IMR-90 (cell line): Measurements from ENCODE around the gene CD81. TPM values are rescaled to one million over a fixed set of nuclear protein-coding genes. Genes with fewer than 3 reads are reported as not detected.

Experiments used
- ATAC-seq: fragments of 200-7000 bp; cut with Tn5 transposase; 2 replicates; pipeline ENCODE4 v1.9.1; 2020; ENCODE audit warnings: low read depth, mild to moderate bottlenecking, moderate library complexity
- BruUV-seq: library from RNA; stranded (reverse); fragments of 400-500 nt; replicated peaks from 2 replicates; lab custom pipeline; 2021; lab: Mats Ljungman, UMichigan
- CTCF ChIA-PET: fragments of 300-600 bp; formaldehyde crosslinking; extraction: SDS; loops from one replicate; lab custom pipeline; 2021; ENCODE audit warnings: antibody characterized with exemption; lab: Yijun Ruan, JAX
- POLR2A ChIA-PET: fragments of 300-600 bp; sonication (Branson Sonifier 250); formaldehyde crosslinking; loops from one replicate; lab custom pipeline; 2022; ENCODE audit warnings: antibody characterized with exemption; ENCODE audit not compliant: unreplicated experiment; lab: Charles Lee
- DNase-seq: peaks from one replicate; pipeline ENCODE4 v3.0.0; 2013
- H2AFZ ChIP-seq: replicated peaks from 2 replicates; pipeline ENCODE3; 2013; ENCODE audit warnings: low read length, mild to moderate bottlenecking; ENCODE audit not compliant: poor library complexity
- H2AK5ac ChIP-seq: 2 replicates; pipeline ENCODE4 v1.6.1; 2013; ENCODE audit warnings: low read depth, low read length, inconsistent platforms
- H2AK9ac ChIP-seq: replicated peaks from 2 replicates; pipeline ENCODE3; 2013; ENCODE audit warnings: mild to moderate bottlenecking, low read depth, low read length, moderate library complexity; ENCODE audit not compliant: poor library complexity
- H2BK120ac ChIP-seq: 2 replicates; pipeline ENCODE4 v1.6.1; 2013; ENCODE audit warnings: low read depth, low read length, inconsistent platforms
- H2BK15ac ChIP-seq: 3 replicates; pipeline ENCODE4 v1.6.1; 2013; ENCODE audit warnings: low read depth, low read length, inconsistent platforms
- H2BK20ac ChIP-seq: 2 replicates; pipeline ENCODE4 v1.6.1; 2013; ENCODE audit warnings: low read depth, mild to moderate bottlenecking, inconsistent platforms, low read length, moderate library complexity
- H2BK5ac ChIP-seq: 2 replicates; pipeline ENCODE4 v1.6.1; 2013; ENCODE audit warnings: mild to moderate bottlenecking, low read depth, low read length, inconsistent platforms; ENCODE audit not compliant: poor library complexity, severe bottlenecking
- H3K14ac ChIP-seq: replicated peaks from 2 replicates; pipeline ENCODE4 v1.6.1; 2013; ENCODE audit warnings: low read depth, low read length, inconsistent platforms
- H3K18ac ChIP-seq: 2 replicates; pipeline ENCODE4 v1.6.1; 2013; ENCODE audit warnings: low read depth, low read length, control low read depth
- H3K23ac ChIP-seq: 2 replicates; pipeline ENCODE4 v1.6.1; 2013; ENCODE audit warnings: low read depth, low read length, inconsistent platforms
- H3K27ac ChIP-seq: 2 replicates; pipeline ENCODE4 v1.5.1; 2013; ENCODE audit warnings: mild to moderate bottlenecking, control low read depth, low read length; ENCODE audit not compliant: insufficient read depth
- H3K27me3 ChIP-seq: 2 replicates; pipeline ENCODE4 v1.6.1; 2013; ENCODE audit warnings: low read length; ENCODE audit not compliant: control insufficient read depth, insufficient read depth
- H3K36me3 ChIP-seq: 2 replicates; pipeline ENCODE4 v1.6.1; 2013; ENCODE audit warnings: low read length, mixed read lengths; ENCODE audit not compliant: control insufficient read depth, insufficient read depth
- H3K4ac ChIP-seq: 2 replicates; pipeline ENCODE4 v1.6.1; 2013; ENCODE audit warnings: low read depth, low read length, inconsistent platforms
- H3K4me1 ChIP-seq: 2 replicates; pipeline ENCODE4 v1.6.1; 2013; ENCODE audit warnings: low read length, mixed read lengths; ENCODE audit not compliant: control insufficient read depth, insufficient read depth
- H3K4me2 ChIP-seq: 2 replicates; pipeline ENCODE4 v1.6.1; 2013; ENCODE audit warnings: low read depth, mild to moderate bottlenecking, control low read depth, low read length, moderate library complexity
- H3K4me3 ChIP-seq: 2 replicates; pipeline ENCODE4 v1.5.1; 2013; ENCODE audit warnings: low read depth, mild to moderate bottlenecking, control low read depth, low read length, moderate library complexity; ENCODE audit not compliant: insufficient read depth
- H3K56ac ChIP-seq: 2 replicates; pipeline ENCODE4 v1.6.1; 2013; ENCODE audit warnings: low read length, inconsistent platforms; ENCODE audit not compliant: insufficient read depth; ENCODE audit errors: extremely low read depth
- H3K79me1 ChIP-seq, 2 experiments: 2 replicates each; pipeline ENCODE4 v1.6.1; 2013; ENCODE audit warnings: low read length in 2 of 2, inconsistent platforms in 1 of 2, low read depth in 1 of 2
- H3K9ac ChIP-seq: 2 replicates; pipeline ENCODE4 v1.6.1; 2013; ENCODE audit warnings: low read depth, low read length, control low read depth
- H3K9me1 ChIP-seq: 2 replicates; pipeline ENCODE4 v1.6.1; 2013; ENCODE audit warnings: low read length, inconsistent platforms; ENCODE audit not compliant: insufficient read depth
- H3K9me3 ChIP-seq: 2 replicates; pipeline ENCODE4 v1.6.1; 2013; ENCODE audit warnings: low read length; ENCODE audit not compliant: control insufficient read depth, insufficient read depth
- H4K20me1 ChIP-seq: 2 replicates; pipeline ENCODE4 v1.6.1; 2013; ENCODE audit warnings: low read length, inconsistent platforms; ENCODE audit not compliant: insufficient read depth
- H4K5ac ChIP-seq: 2 replicates; pipeline ENCODE4 v1.6.1; 2013; ENCODE audit warnings: mild to moderate bottlenecking, low read depth, low read length, control low read depth
- H4K8ac ChIP-seq, 2 experiments: 2 replicates each; pipeline ENCODE4 v1.6.1; 2013; ENCODE audit warnings: low read depth in 2 of 2, low read length in 2 of 2, control low read depth in 1 of 2, inconsistent platforms in 1 of 2
- H4K91ac ChIP-seq: 2 replicates; pipeline ENCODE4 v1.6.1; 2013; ENCODE audit warnings: low read depth, low read length, inconsistent platforms; ENCODE audit not compliant: insufficient read depth
- BHLHE40 ChIP-seq: fragments of 150-350 bp; IDR thresholded peaks from 2 replicates; pipeline ENCODE4 v1.6.1; 2016; ENCODE audit warnings: mild to moderate bottlenecking, low read depth, low read length
- CEBPB ChIP-seq: IDR thresholded peaks from 2 replicates; pipeline ENCODE4 v1.6.1; 2012; ENCODE audit warnings: low read depth, low read length, improper control_type of control experiment
- CHD1 ChIP-seq: IDR thresholded peaks from 2 replicates; pipeline ENCODE4 v1.6.1; 2012; ENCODE audit warnings: low read depth, low read length, improper control_type of control experiment
- FOS ChIP-seq: fragments of 150-350 bp; IDR thresholded peaks from 2 replicates; pipeline ENCODE4 v1.6.1; 2016; ENCODE audit warnings: low read depth, low read length
- MAFK ChIP-seq: IDR thresholded peaks from 2 replicates; pipeline ENCODE4 v1.6.1; 2012; ENCODE audit warnings: low read depth, low read length, improper control_type of control experiment
- MAZ ChIP-seq: IDR thresholded peaks from 2 replicates; pipeline ENCODE4 v1.6.1; 2012; ENCODE audit warnings: low read depth, mild to moderate bottlenecking, low read length, improper control_type of control experiment, moderate library complexity, borderline replicate concordance
- MXI1 ChIP-seq: IDR thresholded peaks from 2 replicates; pipeline ENCODE4 v1.6.1; 2012; ENCODE audit warnings: low read depth, mild to moderate bottlenecking, low read length, moderate library complexity, borderline replicate concordance
- NFE2L2 ChIP-seq: fragments of 150-350 bp; IDR thresholded peaks from 2 replicates; pipeline ENCODE4 v1.6.1; 2016; ENCODE audit warnings: low read depth, mild to moderate bottlenecking, low read length
- POLR2A ChIP-seq: IDR thresholded peaks from 2 replicates; pipeline ENCODE4 v1.6.1; 2012; ENCODE audit warnings: mild to moderate bottlenecking, low read depth, low read length
- RAD21 ChIP-seq: IDR thresholded peaks from 2 replicates; pipeline ENCODE4 v1.6.1; 2012; ENCODE audit warnings: low read length, improper control_type of control experiment
- RCOR1 ChIP-seq: IDR thresholded peaks from 2 replicates; pipeline ENCODE4 v1.6.1; 2012; ENCODE audit warnings: mild to moderate bottlenecking, low read length, improper control_type of control experiment; ENCODE audit not compliant: insufficient replicate concordance
- RFX5 ChIP-seq: IDR thresholded peaks from 2 replicates; pipeline ENCODE4 v1.8.0; 2012; ENCODE audit warnings: low read depth, mild to moderate bottlenecking, low read length, moderate library complexity
- SMC3 ChIP-seq: fragments of 150-350 bp; IDR thresholded peaks from 2 replicates; pipeline ENCODE4 v1.6.1; 2016; ENCODE audit warnings: low read depth, mild to moderate bottlenecking, antibody characterized with exemption, low read length, moderate library complexity
- WGBS, 2 experiments: methylation state at CpG; one replicate each; pipeline versions ENCODE4 v1.1.5 to v1.1.7; 2013; ENCODE audit warnings: missing lambda C conversion rate in 2 of 2; ENCODE audit not compliant: insufficient read length in 1 of 2; ENCODE audit errors: extremely low coverage in 2 of 2; 5-methylcytosine and 5-hydroxymethylcytosine counted together
- dilution Hi-C: fragments of 300-500 bp; cut with HindIII; formaldehyde crosslinking; loops from one replicate; pipeline ENCODE4 v1.14.3; 2018; ENCODE audit warnings: low sequenced_read_pairs; ENCODE audit not compliant: unreplicated experiment
- in situ Hi-C: fragments of 300-500 bp; cut with MboI; formaldehyde crosslinking; loops from 3 replicates; pipeline ENCODE4 v1.14.3; 2019; ENCODE audit warnings: low sequenced_read_pairs, inconsistent platforms, mixed read lengths
- intact Hi-C: fragments of 100-400 bp; cut with micrococcal nuclease; formaldehyde crosslinking; loops from 2 replicates; pipeline ENCODE4 v1.10.0; 2022
- polyA plus RNA-seq, 3 experiments: library from polyadenylated mRNA; depleted of rRNA; stranded (reverse); fragments of >200 nt; gene quantifications; 2 replicates each; pipeline ENCODE4 v1.2.3, GENCODE V29; 2012; ENCODE audit warnings: low replicate concordance in 1 of 3
- total RNA-seq: library from RNA; depleted of rRNA; stranded (reverse); fragments of >200 nt; gene quantifications from 2 replicates; pipeline ENCODE4 v1.2.3, GENCODE V29; 2012
- TF ChIP-seq, protein P1 (sequence below): fragments of 150-350 bp; IDR thresholded peaks from 2 replicates; pipeline ENCODE4 v1.6.1; 2016; ENCODE audit warnings: low read depth, mild to moderate bottlenecking, low read length, moderate library complexity, borderline replicate concordance
- TF ChIP-seq, protein P2 (sequence below): fragments of 150-350 bp; IDR thresholded peaks from 2 replicates; pipeline ENCODE4 v1.6.1; 2017; ENCODE audit warnings: mild to moderate bottlenecking, antibody characterized with exemption, low read length, low read depth
- TF ChIP-seq, protein P3 (sequence below): conservative IDR thresholded peaks from 2 replicates; pipeline ENCODE4 v1.5.1; 2012; ENCODE audit warnings: mild to moderate bottlenecking, low read depth, low read length, improper control_type of control experiment

The CD81 gene
- total and polyA plus RNA-seq, 2 of the 4 experiments (the other 2 are of a cell fraction): 159 to 689 TPM

DNA sequence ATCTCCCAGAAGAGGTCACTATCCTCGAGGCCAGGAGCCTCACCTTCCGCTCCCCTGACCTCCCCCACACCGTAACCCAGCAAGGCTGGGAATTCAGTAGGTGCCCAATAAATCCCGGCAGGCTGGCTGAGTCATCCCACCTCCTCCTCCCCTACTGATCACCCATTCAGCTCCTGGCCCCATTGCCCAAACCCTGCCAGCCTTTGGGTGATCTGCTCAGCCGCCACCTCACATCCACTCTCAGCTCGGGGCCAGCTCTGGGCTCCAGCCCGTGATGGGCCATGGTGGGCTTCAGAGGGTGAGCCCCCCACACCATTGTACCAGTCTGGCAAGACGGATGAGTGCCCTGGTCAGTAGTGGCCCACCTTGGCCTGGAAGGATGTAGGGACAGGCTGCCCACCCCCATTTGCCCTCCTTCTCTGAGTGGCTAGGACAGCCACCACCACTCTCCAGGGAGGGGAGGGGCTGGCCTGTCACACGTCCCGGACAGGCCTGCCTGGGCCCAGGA lies 59.0 kb downstream of the CD81 start:
- H3K9me3 ChIP-seq: no peaks in the 10 kb centered on the region
- H3K79me1 ChIP-seq: no peaks in the 10 kb centered on the region
- H4K91ac ChIP-seq: no peak overlapping the region
- TF ChIP-seq MAFK (no peak), MAZ (no peak), RCOR1 (no peak), RAD21 (no peak), CEBPB (no peak), NFE2L2 (no peak), BHLHE40 (no peak), FOS (no peak), CHD1 (no peak), POLR2A (no peak), SMC3 (no peak), RFX5 (no peak), MXI1 (no peak)
- TF ChIP-seq, protein P1, sequence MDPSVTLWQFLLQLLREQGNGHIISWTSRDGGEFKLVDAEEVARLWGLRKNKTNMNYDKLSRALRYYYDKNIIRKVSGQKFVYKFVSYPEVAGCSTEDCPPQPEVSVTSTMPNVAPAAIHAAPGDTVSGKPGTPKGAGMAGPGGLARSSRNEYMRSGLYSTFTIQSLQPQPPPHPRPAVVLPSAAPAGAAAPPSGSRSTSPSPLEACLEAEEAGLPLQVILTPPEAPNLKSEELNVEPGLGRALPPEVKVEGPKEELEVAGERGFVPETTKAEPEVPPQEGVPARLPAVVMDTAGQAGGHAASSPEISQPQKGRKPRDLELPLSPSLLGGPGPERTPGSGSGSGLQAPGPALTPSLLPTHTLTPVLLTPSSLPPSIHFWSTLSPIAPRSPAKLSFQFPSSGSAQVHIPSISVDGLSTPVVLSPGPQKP: no peak
- TF ChIP-seq, protein P2, sequence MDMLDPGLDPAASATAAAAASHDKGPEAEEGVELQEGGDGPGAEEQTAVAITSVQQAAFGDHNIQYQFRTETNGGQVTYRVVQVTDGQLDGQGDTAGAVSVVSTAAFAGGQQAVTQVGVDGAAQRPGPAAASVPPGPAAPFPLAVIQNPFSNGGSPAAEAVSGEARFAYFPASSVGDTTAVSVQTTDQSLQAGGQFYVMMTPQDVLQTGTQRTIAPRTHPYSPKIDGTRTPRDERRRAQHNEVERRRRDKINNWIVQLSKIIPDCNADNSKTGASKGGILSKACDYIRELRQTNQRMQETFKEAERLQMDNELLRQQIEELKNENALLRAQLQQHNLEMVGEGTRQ: no peak
- TF ChIP-seq, protein P3, sequence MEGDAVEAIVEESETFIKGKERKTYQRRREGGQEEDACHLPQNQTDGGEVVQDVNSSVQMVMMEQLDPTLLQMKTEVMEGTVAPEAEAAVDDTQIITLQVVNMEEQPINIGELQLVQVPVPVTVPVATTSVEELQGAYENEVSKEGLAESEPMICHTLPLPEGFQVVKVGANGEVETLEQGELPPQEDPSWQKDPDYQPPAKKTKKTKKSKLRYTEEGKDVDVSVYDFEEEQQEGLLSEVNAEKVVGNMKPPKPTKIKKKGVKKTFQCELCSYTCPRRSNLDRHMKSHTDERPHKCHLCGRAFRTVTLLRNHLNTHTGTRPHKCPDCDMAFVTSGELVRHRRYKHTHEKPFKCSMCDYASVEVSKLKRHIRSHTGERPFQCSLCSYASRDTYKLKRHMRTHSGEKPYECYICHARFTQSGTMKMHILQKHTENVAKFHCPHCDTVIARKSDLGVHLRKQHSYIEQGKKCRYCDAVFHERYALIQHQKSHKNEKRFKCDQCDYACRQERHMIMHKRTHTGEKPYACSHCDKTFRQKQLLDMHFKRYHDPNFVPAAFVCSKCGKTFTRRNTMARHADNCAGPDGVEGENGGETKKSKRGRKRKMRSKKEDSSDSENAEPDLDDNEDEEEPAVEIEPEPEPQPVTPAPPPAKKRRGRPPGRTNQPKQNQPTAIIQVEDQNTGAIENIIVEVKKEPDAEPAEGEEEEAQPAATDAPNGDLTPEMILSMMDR: no peak
- dilution Hi-C loops (no loop called here), in situ Hi-C loops (loop anchor here (10.0 kb wide), 1 partner anchor 79 kb away; no protein-coding TSS in a partner anchor), intact Hi-C loops (no loop called here)
- H2AFZ ChIP-seq: no peak overlapping the region
- no peak overlapping the region for H3K9ac ChIP-seq
- CTCF ChIA-PET: interaction anchor here (1.0 kb wide), 1 partner anchor 97 kb away, joined by 4 read pairs; no protein-coding TSS in a partner anchor
- ATAC-seq: no peak
- no peak for DNase-seq
- no peak overlapping the region for H4K8ac ChIP-seq
- no peak overlapping the region for H2AK9ac ChIP-seq
- H3K23ac ChIP-seq: no peak overlapping the region
- peaks cover 19% of the 10 kb centered on the region for H3K27me3 ChIP-seq
- no peak overlapping the region for H3K4me2 ChIP-seq
- no peak overlapping the region for H2AK5ac ChIP-seq
- no peak overlapping the region for H3K27ac ChIP-seq
- BruUV-seq: no TSS peak
- H3K4ac ChIP-seq: no peak overlapping the region
- H4K5ac ChIP-seq: no peak overlapping the region
- no CpG with 5 or more reads among the region's 10 CpGs for WGBS, 2 experiments
- no peak overlapping the region for H3K4me3 ChIP-seq
- no peak overlapping the region for H3K14ac ChIP-seq
- no peaks in the 10 kb centered on the region for H4K20me1 ChIP-seq
- no peaks in the 10 kb centered on the region for H3K36me3 ChIP-seq
- no peak overlapping the region for H3K56ac ChIP-seq
- no peaks in the 10 kb centered on the region for H3K9me1 ChIP-seq
- no peak overlapping the region for H2BK15ac ChIP-seq
- POLR2A ChIA-PET: no interaction called here
- no peak overlapping the region for H2BK20ac ChIP-seq
- H3K4me1 ChIP-seq: no peaks in the 10 kb centered on the region
- no peak overlapping the region for H3K18ac ChIP-seq
- H2BK120ac ChIP-seq: no peak overlapping the region
- no peak overlapping the region for H2BK5ac ChIP-seq
